ENCODE data around the gene AK8.

AK8 gene, protein sequence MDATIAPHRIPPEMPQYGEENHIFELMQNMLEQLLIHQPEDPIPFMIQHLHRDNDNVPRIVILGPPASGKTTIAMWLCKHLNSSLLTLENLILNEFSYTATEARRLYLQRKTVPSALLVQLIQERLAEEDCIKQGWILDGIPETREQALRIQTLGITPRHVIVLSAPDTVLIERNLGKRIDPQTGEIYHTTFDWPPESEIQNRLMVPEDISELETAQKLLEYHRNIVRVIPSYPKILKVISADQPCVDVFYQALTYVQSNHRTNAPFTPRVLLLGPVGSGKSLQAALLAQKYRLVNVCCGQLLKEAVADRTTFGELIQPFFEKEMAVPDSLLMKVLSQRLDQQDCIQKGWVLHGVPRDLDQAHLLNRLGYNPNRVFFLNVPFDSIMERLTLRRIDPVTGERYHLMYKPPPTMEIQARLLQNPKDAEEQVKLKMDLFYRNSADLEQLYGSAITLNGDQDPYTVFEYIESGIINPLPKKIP

DNA sequence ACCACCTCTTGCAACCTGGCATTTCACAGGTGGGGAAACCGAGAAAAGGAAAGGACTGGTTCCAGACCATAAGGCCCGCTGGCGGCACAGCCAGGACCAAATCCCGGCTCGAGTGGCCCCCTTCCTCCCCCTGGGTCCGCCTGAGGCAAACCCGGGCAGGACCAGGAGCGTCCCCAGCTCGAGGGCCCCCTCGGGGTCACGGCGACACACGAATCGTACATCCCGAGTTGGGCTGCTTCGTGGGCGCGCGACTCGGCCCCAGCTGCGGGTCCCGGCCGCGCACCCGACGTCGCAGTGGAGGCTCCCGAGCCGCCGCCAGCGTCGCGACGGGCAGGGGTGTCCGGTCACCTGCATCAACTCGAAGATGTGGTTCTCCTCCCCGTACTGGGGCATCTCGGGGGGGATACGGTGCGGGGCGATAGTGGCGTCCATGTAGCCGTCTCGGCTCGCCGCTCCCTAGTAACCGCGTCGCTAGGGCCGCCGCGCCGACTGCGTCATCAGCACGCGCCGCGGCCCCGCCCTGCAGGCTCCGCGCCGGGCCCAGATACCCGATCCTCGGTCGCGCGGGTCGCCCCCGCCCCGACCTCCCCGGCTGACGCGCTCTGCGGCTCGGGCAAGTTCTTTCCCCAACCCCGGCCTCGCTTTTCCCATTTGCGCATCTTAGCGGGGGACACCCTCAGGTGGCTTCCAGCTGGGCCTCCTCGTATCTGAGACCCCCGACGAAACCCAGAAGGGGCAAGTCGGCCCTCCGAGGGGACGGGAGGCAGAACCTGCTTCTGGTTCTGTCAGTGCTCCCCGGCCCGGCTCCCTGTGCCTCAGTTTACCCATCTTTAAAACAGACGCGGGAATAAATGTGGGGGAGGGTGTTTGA lies at the start of gene AK8:
AK8 (minus strand) TSS at position 461 of the 871 bp plus-strand sequence; CDS start at position 432, 29 bp downstream.
- DNase-seq (ENCODE audit: low spot score): peak; percentile 90

DNA sequence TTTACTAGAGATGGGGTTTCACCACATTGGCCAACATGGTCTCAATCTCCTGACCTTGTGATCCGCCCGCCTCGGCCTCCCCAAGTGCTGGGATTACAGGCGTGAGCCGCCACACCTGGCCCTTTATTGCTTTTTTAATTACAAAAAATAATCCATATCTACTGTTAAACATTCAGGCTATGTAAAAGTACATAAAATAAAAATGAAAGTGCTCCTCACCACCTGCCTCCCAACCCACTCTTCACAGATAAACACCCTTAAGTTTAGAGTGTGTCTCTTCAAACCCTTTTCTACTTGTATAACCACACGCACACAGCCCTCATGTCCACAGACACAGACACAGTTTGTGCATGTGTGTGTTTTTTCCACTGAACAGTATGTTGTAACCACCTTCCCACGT lies 49.6 kb upstream of the AK8 start:
- DNase-seq (ENCODE audit: low spot score): no peak

DNA sequence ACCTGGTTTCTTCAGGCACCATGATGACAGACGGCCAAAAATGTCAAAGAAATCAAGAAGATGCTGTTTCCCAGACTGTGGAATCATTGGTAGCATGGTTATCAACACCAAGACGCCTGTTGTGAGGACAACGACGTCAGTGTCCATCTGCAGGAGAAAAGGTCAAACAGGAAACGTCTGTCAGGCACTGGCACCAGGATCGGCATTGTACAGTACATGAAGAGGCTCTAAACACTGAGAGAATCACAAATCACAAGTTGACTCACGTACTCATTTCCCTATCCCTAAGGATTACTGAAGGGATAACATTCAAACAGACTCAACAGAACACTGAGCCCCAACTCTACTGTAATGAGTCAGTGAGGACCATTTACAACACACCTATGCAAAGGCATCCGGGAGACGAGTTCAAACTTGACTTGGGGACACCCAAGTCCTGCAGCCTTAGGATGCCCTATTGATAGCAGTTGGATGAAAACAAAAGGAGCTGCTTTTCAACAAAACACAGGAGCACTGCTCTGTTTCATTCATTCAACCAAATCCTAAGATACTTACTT lies 45.3 kb upstream of the AK8 start:
- DNase-seq (ENCODE audit: low spot score): no peak

DNA sequence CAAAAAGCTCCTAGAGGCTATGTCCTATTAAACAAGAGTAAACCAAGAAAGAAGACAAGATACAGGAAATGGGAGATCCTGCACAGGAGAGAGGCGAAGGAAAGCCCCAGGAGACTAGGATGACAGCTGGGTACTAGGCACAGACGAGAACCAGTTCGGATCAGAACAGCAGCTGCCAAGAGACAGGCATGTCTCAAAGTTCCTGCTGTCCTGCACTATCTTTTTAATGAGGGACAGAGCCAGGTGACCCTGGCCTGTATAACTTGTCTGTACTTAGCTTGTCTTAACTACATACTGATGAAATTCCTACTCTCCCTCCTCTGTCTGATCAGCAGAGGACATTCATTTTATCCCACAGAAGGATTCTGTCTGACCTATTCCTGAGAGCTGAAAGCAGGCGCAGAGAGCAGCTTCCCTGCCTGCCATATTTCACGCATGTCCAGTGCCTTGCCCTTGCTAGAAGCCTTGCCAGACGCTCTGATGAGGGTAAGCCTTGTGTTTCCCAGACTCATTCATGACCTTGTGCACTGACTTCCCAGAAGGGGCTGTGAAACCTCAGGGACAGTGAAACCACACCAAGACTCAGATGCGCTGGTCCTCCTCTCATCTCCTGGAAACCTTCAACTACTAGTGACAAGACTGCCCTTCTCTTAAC lies 41.7 kb upstream of the AK8 start:
- DNase-seq (ENCODE audit: low spot score): no peak

DNA sequence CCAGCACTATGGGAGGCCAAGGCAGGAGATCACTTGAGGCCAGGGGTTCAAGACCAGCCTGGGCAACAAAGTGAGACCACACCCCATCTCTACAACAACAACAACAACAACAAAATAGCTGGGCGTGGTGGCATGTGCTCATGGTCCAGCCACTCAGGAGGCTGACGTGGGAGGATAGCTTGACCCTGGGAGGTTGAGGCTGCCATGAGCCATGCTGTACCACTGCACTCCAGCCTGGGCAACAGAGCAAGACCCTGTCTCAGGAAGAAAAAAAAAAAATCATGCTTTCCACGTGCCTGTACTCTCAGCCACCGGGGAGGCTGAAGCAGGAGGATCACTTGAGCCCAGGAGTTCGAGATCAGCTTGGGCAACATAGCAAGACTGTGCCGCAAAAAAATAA lies 36.8 kb upstream of the AK8 start:
- no peak for DNase-seq (ENCODE audit: low spot score)

DNA sequence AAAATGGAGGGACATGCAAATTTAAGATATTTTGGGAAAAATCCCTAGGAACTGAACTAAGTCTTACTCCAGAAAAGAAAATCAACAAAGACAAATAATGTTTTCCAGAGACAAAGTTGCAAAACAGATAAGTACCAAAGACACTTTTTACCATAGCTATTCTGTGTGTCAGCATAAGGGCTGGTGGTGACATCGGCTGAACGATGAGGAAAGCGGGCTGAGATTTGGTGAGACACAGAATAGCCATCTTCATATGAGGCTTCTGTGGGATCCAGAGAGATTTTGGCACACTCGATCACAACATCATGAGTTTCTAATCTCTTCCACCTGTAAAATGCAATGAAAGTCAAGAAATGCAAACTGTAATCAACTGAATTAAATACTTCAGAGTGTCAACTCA lies 34.0 kb upstream of the AK8 start:
- DNase-seq (ENCODE audit: low spot score): no peak

DNA sequence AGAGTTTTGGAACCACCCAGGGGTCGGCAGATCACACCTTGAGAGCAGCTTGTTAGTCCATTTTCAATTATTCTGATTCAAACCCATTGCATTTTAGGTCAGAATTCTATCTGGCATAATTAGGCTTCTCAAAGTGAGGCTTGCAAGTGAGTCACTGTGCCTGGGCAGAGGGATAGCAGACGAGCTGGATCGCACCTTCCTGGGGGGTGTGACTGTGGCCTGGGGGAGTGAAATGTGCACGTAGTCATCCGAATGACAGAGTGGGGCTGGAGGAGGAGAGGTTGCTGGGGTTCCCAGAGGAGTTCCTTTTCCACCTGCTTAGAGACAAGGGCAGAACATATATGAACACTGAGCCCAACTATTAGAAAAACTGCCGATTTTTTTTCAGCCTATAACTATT lies 32.3 kb upstream of the AK8 start:
- DNase-seq (ENCODE audit: low spot score): no peak

DNA sequence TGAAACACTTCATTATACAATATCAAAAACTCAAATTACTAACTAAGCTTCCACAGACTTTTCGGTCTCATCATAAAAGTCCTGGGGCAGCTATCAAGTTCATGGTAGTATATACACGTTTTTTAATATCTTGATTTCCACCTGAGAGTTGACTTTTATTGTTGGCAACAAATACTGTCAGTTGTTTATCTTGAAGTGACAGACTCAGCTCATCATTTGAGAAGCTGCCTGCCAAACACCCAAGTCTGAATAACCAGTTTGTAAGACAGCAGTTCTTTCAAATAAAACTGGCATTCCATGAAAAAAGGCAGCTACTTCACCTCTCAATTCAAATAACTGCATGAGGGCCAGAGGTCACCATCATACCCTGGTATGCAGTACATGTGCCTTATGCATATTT lies 31.2 kb upstream of the AK8 start:
- DNase-seq (ENCODE audit: low spot score): no peak

DNA sequence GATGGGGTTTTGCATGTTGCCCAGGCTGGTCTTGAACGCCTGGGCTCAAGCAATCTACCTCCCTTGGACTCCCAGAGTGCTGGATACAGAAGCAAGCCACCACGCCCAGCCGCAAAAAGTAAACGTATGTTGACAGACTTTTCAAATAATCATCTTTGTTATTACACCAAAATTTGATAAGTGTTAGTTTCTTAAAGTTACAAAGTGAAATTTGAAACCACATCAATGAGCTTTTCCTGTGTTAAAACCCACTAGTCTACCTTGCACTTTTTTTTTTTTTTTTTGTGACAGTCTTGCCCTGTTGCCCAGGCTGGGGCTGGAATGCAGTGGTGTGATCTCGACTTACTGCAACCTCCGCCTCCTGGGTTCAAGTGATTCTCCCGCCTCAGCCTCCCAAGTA lies 30.6 kb upstream of the AK8 start:
- DNase-seq (ENCODE audit: low spot score): no peak

DNA sequence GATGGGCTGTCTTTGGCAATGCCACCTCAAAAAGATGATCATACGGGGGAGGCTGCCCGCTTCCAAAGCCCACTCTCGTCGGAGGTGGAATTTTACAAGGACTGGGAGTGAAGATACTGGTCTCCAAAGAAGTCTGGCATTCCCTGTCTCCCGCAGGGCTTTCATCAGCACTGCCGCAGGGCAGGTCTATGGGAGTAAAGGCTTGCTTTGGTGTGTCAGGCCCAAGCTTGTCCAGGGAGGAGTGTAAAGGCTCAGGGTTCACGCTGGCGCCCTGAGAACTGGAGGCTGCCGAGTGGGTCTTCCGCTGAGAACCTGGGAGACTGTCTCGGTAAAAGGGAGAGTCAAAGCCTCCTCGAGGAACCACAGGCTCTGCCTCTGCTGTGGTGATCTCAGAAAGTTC lies 27.6 kb upstream of the AK8 start:
- no peak for DNase-seq (ENCODE audit: low spot score)

DNA sequence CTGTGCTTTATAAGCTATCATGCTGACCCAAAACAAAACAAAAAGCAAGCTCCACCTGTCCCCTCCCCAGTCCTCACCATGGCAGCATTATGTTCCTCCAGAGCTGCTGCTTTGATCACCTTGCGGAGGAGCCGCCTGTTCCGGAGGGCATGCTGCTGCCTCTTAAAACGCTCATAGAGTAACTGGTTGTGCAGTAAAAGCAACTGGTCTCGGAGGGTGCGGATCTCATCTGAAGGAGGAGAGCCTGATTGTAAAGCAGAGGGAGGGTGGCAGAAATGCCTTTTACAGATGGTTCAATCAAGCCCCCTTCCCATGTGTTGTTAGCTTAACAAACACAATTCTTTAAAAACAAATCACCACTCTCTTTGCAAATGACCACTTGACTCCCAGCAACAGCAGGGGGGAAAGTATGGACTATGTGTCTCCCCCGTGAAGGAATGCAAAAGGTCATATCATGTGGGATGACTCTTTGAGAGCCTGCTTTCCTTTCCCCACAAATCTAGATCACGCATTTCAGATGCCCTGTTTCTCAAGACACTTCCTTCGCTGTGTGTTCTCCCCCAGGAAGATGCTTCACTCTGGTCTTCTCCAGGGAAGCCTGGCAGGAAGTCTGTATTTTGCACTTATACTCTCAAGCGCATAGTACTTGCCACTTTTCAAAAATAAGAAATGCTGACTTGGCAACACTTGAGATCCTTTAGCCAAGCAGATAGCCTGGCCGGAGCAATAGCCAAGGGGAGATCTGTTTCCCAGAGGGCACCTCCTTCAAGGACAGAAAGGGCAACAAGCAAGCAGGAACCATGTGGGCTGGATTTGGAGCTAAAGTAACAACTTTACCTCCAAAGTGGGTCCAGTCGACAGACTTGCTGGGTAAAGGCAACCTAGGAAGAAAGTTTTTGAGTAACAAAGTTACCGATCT lies 25.7 kb upstream of the AK8 start:
- DNase-seq (ENCODE audit: low spot score): no peak

DNA sequence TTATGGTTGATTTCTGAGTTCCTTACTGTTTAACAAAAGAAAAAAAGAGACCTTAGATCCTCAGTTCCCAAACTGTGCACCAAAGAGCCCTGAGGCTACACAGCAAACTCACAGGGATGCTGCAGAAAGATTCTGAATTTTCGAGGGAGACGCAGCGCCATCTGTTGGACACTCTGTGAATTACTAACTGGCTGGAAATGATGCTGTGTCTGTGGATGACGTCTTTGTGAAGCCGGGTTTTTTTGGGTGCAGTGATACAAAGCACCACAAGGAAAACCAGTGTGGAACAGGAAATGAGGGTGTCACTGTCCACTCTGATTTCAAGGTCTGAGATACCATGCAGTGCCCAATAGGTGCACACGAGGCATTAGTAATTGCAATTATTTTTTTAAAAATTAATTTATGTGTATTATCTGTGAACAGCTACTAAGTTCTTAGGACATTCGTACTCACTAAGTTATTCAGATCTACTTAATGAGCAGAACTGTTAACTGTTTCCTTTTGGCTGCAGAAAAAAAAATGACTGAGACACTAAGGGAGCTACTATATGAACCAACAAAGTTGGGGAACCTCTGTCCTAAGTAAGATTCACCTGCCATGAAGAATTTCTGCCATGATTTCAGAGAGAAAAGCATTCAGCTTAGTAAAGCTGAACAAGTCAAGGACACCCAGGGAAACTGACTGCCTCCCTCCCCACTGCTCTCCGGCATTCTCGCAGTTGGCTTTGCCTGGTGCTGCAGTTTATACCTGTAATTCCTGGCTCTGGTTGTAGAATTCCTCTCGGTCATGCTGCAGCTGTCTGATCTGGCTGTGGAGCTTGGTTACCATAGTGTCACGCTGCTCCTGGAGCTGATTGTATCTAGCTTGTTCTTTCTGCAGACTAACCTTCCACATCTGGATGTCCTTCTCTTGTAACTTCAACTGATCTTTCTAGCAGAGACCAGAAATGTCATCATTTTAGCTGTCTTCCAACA lies 24.1 kb upstream of the AK8 start:
- peak; percentile 84 for DNase-seq (ENCODE audit: low spot score)

DNA sequence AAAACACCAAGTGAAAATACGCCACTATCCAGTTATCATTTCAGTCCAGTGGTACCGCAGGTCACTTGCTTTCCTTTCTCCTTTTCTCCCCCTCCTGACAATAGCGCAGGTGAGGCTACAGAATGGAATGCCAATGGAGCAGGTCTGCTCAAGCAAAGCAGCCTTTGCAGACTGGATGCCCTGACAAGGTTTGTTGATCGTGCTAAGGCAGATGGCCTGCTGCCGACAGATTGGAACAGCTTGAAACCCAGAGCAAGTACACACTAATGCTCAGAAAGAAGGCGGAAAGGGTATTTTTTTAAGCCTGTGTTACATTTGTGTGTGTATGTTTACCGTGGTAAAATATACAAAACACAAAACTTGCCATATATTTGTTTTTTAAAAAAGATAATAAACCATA lies 20.0 kb upstream of the AK8 start:
- no peak for DNase-seq (ENCODE audit: low spot score)

DNA sequence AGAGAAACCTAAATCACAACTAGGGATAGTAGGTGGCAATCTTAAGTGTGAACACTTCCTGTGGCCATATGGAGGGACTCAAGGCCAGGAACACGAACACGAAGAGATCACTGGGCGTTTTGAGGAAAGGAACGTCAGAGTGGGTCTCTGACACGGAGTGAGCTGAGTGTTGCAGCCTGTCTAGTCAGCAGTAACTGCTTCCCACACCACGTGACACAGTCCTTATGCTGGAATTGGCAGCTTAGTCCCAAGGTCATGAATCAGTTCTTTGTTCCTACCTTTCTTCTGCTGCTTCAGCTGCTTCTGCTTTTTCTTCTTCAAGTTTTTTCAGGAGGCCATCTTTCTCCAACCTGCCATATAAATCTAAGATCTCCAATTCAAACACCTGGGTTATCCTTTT lies 18.8 kb upstream of the AK8 start:
- DNase-seq (ENCODE audit: low spot score): no peak

DNA sequence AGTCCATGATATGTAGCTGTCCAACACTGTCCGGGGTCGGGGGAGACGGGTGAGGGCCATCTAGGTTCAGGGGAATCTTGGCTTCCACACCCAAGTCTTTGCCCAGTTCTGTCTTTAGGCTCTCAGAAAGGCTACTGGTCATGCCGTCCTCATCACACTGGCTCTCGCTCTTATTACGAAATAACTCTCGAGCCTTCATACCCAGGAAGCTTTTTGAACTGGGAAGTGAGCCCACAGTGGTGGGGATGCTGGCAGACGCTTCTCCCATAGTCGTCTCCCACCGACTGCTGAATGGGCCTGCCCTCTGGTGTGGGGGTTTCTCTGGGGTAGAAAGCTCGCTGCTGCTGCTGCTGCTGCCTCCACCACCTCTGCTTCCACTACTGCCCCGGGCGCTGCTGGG lies 18.2 kb upstream of the AK8 start:
- DNase-seq (ENCODE audit: low spot score): no peak

DNA sequence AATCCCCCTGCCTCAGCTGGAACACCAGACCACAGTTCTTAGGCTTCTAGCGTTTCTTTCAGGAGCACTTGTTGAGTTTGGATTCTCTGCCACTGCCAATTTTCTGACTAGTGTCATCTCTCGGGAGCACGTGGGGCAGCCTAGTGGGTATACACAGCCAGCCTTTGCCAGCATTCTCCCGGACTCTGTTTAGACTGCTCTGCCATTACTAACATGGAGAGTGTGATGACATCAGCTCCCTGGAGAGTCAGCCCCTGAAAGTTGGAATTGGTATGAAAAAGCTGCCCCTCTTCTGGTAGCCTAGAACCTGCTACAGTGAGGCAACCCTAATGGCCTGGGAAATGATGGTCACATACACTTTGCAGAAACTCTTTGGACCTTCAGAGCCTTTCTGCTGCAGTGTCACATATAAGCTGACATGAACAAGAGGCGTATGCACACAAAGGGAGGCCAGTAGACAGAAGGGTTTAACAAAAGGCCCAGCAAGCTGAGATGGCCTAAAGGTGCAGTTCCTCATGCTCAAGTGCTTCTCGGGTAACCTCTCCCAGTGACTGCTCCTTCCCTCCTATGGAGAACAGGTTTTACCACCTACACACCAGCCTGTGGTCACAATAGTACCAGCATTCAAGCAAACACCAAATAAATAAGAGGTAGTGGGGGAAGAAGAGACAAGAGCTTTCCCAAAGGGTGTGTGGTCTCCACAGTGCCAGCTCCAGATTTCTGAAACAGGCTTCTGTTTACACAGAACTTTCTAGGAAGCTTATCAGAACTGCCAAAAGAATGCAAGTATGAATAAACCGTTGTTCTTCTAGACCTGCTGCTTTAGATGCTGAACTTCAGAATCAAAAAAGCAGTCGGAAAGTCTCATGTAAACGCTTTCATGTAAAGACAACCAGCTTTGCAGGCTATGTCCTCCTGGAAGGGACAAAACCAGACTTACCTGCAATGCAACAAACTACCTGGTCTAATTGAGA lies 17.1 kb upstream of the AK8 start:
- no peak for DNase-seq (ENCODE audit: low spot score)

DNA sequence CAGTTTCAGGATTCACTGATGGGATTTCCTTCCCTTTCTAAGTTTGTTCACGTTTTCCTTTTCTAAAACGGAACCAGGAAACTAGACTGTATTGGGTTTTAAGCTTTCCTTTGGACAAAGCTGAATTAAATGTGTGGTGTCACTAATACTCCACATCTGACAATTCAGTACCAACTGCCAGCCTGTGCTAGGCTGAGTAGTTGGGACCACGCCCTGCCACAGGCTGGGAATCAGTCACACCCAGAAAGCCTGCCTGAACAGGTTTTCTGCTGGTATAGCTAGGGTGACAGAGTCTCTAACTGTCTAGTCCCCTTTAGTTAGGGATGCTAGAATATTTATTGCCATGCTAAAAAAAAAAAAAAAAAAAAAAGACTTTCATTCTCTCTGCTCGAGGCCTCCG lies 16.3 kb upstream of the AK8 start:
- DNase-seq (ENCODE audit: low spot score): no peak

DNA sequence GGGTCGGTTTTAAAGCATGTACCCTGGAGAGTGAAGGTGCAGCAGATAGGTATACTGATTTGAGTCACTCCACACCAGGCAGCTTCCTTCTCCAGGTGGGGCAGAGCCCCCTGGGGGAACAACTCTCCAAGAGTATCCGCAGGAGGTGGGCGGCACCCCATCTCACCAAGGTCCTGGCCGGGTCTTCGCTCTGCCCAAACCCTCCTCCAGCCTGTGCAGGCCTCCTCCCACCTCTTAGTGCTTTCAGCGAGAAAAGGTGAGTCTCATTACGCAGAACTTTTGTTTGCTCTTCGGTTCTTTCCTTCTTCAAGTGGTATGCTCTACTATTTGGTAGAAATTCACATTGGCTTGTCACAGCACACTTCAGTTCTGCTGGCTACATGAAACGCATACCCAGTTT lies 14.3 kb upstream of the AK8 start:
- no peak for DNase-seq (ENCODE audit: low spot score)

DNA sequence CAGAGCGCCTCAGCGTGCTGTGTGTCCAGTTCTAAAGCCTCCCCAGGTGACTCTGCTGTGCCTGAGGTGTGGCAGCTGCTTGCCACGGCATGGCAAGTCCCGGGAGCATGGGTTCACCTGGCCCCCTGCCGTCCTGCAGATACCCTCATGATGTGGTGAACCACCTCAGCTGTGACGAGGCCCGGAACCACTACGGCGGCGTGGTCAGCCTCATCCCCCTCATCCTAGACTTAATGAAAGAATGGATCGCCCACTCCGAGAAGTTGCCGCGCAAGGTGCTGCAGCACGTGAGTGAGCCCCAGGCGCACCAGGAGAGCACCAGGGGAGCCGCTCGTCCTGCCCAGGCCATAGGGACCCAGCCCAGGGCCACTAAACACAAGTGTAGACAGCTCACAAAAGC lies 10.1 kb upstream of the AK8 start:
- no peak for DNase-seq (ENCODE audit: low spot score)

Measured in ecto neural progenitor cell (in vitro differentiated cells).